SK-N-SH treated with all-trans-retinoic acid at 6 μM for 48 hours (cell line): Measurements from ENCODE around the gene CITED2.
A peak's percentile ranks its signal among the peaks of the same experiment; 100 is the strongest.

ENCODE experiments used
- ATAC-seq: fragments of 200-7000 bp; cut with Tn5 transposase; 3 replicates; pipeline ENCODE4 v1.9.1; 2020; ENCODE audit warnings: mild to moderate bottlenecking, moderate library complexity
- ARNTL ChIP-seq: fragments of 450-650 bp; formaldehyde crosslinking; IDR thresholded peaks from 2 replicates; pipeline ENCODE4 v1.5.0; 2020; ENCODE audit warnings: low read depth, mild to moderate bottlenecking, moderate library complexity, borderline replicate concordance
- BACH2 ChIP-seq: fragments of 250-450 bp; sonication (Bioruptor Pico); IDR thresholded peaks from 2 replicates; pipeline ENCODE4 v1.9.0; 2021; ENCODE audit warnings: mild to moderate bottlenecking, borderline replicate concordance
- ESRRG ChIP-seq: fragments of 250-450 bp; sonication (Bioruptor Pico); IDR thresholded peaks from 2 replicates; pipeline ENCODE4 v1.6.1; 2021; ENCODE audit warnings: mild to moderate bottlenecking
- GLIS3 ChIP-seq: fragments of 250-450 bp; sonication (Bioruptor Pico); IDR thresholded peaks from 2 replicates; pipeline ENCODE4 v1.5.0; 2020; ENCODE audit warnings: mild to moderate bottlenecking, moderate library complexity
- ISL1 ChIP-seq: fragments of 250-450 bp; sonication (Bioruptor Pico); IDR thresholded peaks from 2 replicates; pipeline ENCODE4 v2.1.2; 2022; ENCODE audit warnings: mild to moderate bottlenecking, moderate library complexity
- OSR1 ChIP-seq: fragments of 250-450 bp; sonication (Bioruptor Pico); IDR thresholded peaks from 2 replicates; pipeline ENCODE4 v1.8.0; 2022; ENCODE audit warnings: moderate library complexity, mild to moderate bottlenecking, inconsistent platforms
- PPARA ChIP-seq: fragments of 250-450 bp; sonication (Bioruptor Pico); IDR thresholded peaks from 2 replicates; pipeline ENCODE4 v1.5.0; 2020; ENCODE audit warnings: mild to moderate bottlenecking, borderline replicate concordance
- RARB ChIP-seq: fragments of 250-450 bp; sonication (Bioruptor Pico); IDR thresholded peaks from 2 replicates; pipeline ENCODE4 v1.8.0; 2021; ENCODE audit warnings: mild to moderate bottlenecking, moderate library complexity
- SNAI2 ChIP-seq: fragments of 250-450 bp; sonication (Bioruptor Pico); IDR thresholded peaks from 2 replicates; pipeline ENCODE4 v1.5.0; 2020; ENCODE audit warnings: mild to moderate bottlenecking, moderate library complexity
- TCF4 ChIP-seq: fragments of 250-450 bp; sonication (Bioruptor Pico); IDR thresholded peaks from 2 replicates; pipeline ENCODE4 v1.8.0; 2021; ENCODE audit warnings: mild to moderate bottlenecking, moderate library complexity, borderline replicate concordance
- TOX ChIP-seq: fragments of 250-450 bp; sonication (Bioruptor Pico); IDR thresholded peaks from 2 replicates; pipeline ENCODE4 v1.8.0; 2021; ENCODE audit warnings: mild to moderate bottlenecking, moderate library complexity, borderline replicate concordance
- ZC3H10 ChIP-seq: fragments of 250-450 bp; sonication (Bioruptor Pico); IDR thresholded peaks from 2 replicates; pipeline ENCODE4 v1.5.1; 2021; ENCODE audit warnings: mild to moderate bottlenecking, moderate library complexity
- ZFP3 ChIP-seq: fragments of 250-450 bp; sonication (Bioruptor Pico); IDR thresholded peaks from 2 replicates; pipeline ENCODE4 v1.5.0; 2020; ENCODE audit warnings: mild to moderate bottlenecking, moderate library complexity
- ZFP30 ChIP-seq: fragments of 450-650 bp; formaldehyde crosslinking; IDR thresholded peaks from 2 replicates; pipeline ENCODE4 v1.5.0; 2022; ENCODE audit warnings: mild to moderate bottlenecking, moderate library complexity
- ZNF565 ChIP-seq: fragments of 450-650 bp; formaldehyde crosslinking; conservative IDR thresholded peaks from 2 replicates; pipeline ENCODE4 v1.5.0; 2020; ENCODE audit warnings: low read depth, mild to moderate bottlenecking, moderate library complexity
- ZNF70 ChIP-seq: fragments of 450-650 bp; formaldehyde crosslinking; IDR thresholded peaks from 2 replicates; pipeline ENCODE4 v1.5.0; 2020; ENCODE audit warnings: mild to moderate bottlenecking, moderate library complexity
- ZNF8 ChIP-seq: fragments of 450-650 bp; formaldehyde crosslinking; IDR thresholded peaks from 2 replicates; pipeline ENCODE4 v1.5.0; 2020; ENCODE audit warnings: mild to moderate bottlenecking, moderate library complexity
- TF ChIP-seq, protein P1 (sequence below): fragments of 250-450 bp; sonication (Bioruptor Pico); IDR thresholded peaks from 2 replicates; pipeline ENCODE4 v1.5.1; 2020; ENCODE audit warnings: low read depth, mild to moderate bottlenecking, moderate library complexity
- TF ChIP-seq, protein P2 (sequence below): fragments of 250-450 bp; sonication (Bioruptor Pico); IDR thresholded peaks from 2 replicates; pipeline ENCODE4 v1.8.0; 2021; ENCODE audit warnings: low read depth, mild to moderate bottlenecking, moderate library complexity, borderline replicate concordance
- TF ChIP-seq, protein P3 (sequence below): fragments of 250-450 bp; sonication (Bioruptor Pico); IDR thresholded peaks from 2 replicates; pipeline ENCODE4 v1.5.0; 2020; ENCODE audit warnings: mild to moderate bottlenecking, moderate library complexity
- TF ChIP-seq, protein P4 (sequence below): fragments of 250-450 bp; sonication (Bioruptor Pico); IDR thresholded peaks from 2 replicates; pipeline ENCODE4 v1.8.0; 2020; ENCODE audit warnings: mild to moderate bottlenecking, moderate library complexity, borderline replicate concordance
- TF ChIP-seq, protein P5 (sequence below): fragments of 250-450 bp; sonication (Bioruptor Pico); IDR thresholded peaks from 2 replicates; pipeline ENCODE4 v1.5.1; 2021; ENCODE audit warnings: mild to moderate bottlenecking, moderate library complexity

CITED2 gene, protein sequence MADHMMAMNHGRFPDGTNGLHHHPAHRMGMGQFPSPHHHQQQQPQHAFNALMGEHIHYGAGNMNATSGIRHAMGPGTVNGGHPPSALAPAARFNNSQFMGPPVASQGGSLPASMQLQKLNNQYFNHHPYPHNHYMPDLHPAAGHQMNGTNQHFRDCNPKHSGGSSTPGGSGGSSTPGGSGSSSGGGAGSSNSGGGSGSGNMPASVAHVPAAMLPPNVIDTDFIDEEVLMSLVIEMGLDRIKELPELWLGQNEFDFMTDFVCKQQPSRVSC

DNA sequence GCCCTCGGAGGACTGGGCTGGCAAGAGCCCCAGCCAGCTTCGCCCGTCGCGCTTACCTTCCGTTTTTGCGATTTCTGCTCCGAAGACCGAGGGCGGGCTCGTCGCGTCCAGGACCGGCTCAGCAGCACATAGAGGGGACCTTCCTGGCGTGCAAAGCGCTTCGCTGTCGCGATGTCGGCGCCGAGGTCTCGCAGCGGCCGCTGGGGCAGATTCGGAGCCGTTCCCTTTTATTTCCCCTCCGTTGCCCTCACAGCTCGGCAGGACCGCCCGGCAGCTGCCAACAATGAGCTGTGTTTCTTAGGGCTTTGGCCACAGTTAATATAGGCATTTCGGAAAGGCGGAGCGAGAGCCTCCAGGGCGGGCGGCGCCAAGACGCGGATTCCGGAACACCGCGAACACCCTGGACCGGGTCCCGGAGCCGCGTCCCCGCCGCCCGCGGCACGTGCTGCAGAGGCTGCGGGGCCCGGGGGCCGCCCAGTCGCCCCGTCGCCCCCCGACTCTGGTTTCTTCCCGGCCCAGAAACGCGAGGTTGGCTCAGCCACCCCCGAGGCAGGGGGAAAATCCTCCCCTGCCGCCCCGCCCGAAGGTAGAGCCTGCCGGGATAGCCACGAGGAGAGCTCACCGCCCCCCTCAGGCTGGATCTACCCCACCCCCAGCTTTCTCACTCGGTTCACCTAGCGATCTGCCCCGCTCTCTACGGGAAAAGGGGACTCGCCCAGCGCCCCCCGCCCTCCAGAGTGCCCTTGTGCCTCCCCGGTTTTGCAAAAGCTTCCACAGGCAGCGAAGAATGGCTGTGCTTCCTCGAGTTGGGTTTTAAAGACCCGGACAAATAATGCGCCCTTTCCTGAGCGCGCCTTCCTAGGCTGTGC, at the start of gene CITED2:
Gene CITED2 (minus strand): TSS at position 292 of the 869 bp plus-strand sequence. CDS start 704 bp downstream, outside the sequence.
- ATAC-seq = peak; percentile 68
- peak; percentile 33; the same call in 1 of the 2 replicates for TF ChIP-seq TOX
- TF ChIP-seq OSR1 (CRISPR knock-in tag) = no peak

DNA sequence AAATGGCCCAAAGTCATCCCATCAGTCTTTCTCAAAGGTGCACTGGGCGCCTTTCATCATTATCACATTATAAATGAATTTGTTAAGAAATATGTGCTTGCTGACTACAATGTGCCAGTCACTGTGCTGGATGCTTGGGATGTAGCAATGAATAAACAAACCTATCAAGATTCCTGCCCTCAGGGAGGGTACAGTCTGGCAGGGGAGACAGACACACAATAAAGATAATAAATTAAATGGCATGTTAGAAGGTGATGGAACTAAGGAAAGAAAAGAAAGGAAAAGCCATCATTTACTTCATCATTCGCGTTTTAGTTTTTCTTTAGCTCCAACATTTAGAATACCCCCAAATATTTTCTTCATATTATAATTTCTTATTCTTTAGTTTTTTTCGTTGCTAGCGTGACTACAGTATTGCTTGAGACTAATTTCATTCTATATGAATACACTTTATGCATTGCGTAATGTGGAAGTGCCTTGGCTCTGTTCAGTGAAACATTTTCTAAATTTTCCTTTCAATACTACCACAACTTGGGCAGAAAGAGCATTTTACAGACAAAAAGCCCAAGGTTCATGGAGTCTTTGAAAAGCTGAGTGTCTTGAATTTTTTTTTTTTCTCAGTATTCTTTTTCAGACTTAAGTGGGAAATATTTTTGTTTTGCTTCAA, 48.7 kb upstream of the CITED2 start:
- TF ChIP-seq, protein P1, sequence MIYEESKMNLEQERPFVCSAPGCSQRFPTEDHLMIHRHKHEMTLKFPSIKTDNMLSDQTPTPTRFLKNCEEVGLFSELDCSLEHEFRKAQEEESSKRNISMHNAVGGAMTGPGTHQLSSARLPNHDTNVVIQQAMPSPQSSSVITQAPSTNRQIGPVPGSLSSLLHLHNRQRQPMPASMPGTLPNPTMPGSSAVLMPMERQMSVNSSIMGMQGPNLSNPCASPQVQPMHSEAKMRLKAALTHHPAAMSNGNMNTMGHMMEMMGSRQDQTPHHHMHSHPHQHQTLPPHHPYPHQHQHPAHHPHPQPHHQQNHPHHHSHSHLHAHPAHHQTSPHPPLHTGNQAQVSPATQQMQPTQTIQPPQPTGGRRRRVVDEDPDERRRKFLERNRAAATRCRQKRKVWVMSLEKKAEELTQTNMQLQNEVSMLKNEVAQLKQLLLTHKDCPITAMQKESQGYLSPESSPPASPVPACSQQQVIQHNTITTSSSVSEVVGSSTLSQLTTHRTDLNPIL (CRISPR knock-in tag) = no peak
- TF ChIP-seq ARNTL (CRISPR knock-in tag) = no peak
- TF ChIP-seq OSR1 (CRISPR knock-in tag) = no peak
- no peak for TF ChIP-seq ZNF8
- TF ChIP-seq TOX = no peak
- no peak for ATAC-seq

DNA sequence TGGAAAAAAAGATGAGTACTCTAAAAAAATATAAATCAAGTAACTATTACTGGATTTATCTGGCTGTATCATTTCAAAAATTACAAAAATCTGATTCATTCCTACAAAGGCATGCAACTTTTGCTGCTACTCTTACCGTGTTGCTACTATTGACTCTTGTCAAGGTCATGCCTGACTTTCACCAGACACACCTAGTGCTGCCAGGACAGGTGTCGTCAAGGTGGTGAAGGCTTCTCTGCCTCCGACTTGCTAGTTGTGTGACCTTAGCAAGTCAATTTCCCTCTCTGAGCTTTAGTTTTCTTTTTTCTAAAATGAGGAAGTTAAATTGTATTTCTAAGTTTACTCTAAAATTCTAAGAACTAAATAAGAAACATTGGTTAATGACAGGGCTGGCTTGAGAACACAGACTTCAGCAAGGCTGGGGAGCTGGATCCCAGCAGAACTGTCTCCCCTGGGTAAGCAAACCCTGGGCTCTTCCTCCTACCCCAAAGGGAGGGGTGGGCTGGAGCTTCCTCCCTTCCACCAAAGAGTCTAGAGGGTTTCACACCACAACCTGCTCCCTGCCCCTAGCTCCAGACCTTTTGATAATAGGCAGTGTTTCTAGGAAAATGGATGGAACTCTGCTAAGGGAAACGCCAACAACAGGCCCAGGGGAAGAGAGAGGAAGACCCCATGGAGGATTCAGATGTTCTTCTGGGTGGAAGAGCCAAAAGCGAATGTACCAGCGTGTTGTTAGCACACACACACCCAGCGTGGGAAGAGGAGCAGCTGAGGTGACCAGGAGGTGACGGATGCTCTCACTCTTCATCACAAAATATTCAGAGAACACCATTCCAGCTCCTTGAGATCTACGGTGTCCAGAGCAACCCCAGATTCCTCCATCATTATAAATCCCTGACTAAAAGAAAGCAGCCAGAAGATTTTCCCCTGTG, 47.9 kb upstream of the CITED2 start:
- ATAC-seq = no peak

More for the DNA sequence above, 47.9 kb upstream of the CITED2 start:
- TF ChIP-seq GLIS3 (CRISPR knock-in tag) = no peak
- no peak for TF ChIP-seq ZNF70 (CRISPR knock-in tag)
- TF ChIP-seq, protein P2, sequence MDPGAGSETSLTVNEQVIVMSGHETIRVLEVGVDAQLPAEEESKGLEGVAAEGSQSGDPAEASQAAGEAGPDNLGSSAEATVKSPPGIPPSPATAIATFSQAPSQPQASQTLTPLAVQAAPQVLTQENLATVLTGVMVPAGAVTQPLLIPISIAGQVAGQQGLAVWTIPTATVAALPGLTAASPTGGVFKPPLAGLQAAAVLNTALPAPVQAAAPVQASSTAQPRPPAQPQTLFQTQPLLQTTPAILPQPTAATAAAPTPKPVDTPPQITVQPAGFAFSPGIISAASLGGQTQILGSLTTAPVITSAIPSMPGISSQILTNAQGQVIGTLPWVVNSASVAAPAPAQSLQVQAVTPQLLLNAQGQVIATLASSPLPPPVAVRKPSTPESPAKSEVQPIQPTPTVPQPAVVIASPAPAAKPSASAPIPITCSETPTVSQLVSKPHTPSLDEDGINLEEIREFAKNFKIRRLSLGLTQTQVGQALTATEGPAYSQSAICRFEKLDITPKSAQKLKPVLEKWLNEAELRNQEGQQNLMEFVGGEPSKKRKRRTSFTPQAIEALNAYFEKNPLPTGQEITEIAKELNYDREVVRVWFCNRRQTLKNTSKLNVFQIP (CRISPR knock-in tag) = no peak
- TF ChIP-seq, protein P3, sequence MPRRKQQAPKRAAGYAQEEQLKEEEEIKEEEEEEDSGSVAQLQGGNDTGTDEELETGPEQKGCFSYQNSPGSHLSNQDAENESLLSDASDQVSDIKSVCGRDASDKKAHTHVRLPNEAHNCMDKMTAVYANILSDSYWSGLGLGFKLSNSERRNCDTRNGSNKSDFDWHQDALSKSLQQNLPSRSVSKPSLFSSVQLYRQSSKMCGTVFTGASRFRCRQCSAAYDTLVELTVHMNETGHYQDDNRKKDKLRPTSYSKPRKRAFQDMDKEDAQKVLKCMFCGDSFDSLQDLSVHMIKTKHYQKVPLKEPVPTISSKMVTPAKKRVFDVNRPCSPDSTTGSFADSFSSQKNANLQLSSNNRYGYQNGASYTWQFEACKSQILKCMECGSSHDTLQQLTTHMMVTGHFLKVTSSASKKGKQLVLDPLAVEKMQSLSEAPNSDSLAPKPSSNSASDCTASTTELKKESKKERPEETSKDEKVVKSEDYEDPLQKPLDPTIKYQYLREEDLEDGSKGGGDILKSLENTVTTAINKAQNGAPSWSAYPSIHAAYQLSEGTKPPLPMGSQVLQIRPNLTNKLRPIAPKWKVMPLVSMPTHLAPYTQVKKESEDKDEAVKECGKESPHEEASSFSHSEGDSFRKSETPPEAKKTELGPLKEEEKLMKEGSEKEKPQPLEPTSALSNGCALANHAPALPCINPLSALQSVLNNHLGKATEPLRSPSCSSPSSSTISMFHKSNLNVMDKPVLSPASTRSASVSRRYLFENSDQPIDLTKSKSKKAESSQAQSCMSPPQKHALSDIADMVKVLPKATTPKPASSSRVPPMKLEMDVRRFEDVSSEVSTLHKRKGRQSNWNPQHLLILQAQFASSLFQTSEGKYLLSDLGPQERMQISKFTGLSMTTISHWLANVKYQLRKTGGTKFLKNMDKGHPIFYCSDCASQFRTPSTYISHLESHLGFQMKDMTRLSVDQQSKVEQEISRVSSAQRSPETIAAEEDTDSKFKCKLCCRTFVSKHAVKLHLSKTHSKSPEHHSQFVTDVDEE = no peak
- no peak for TF ChIP-seq ZFP3 (CRISPR knock-in tag)
- no peak for TF ChIP-seq ISL1 (CRISPR knock-in tag)
- no peak for TF ChIP-seq SNAI2 (CRISPR knock-in tag)
- TF ChIP-seq RARB (CRISPR knock-in tag) = no peak
- TF ChIP-seq TCF4 (CRISPR knock-in tag) = no peak
- TF ChIP-seq, protein P4, sequence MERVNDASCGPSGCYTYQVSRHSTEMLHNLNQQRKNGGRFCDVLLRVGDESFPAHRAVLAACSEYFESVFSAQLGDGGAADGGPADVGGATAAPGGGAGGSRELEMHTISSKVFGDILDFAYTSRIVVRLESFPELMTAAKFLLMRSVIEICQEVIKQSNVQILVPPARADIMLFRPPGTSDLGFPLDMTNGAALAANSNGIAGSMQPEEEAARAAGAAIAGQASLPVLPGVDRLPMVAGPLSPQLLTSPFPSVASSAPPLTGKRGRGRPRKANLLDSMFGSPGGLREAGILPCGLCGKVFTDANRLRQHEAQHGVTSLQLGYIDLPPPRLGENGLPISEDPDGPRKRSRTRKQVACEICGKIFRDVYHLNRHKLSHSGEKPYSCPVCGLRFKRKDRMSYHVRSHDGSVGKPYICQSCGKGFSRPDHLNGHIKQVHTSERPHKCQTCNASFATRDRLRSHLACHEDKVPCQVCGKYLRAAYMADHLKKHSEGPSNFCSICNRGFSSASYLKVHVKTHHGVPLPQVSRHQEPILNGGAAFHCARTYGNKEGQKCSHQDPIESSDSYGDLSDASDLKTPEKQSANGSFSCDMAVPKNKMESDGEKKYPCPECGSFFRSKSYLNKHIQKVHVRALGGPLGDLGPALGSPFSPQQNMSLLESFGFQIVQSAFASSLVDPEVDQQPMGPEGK (CRISPR knock-in tag) = no peak
- no peak for TF ChIP-seq ZFP30 (CRISPR knock-in tag)
- TF ChIP-seq ARNTL (CRISPR knock-in tag) = no peak
- TF ChIP-seq ZNF565 (CRISPR knock-in tag) = no peak
- no peak for TF ChIP-seq PPARA
- no peak for TF ChIP-seq ESRRG (CRISPR knock-in tag)
- no peak for TF ChIP-seq ZNF8
- TF ChIP-seq, protein P5, sequence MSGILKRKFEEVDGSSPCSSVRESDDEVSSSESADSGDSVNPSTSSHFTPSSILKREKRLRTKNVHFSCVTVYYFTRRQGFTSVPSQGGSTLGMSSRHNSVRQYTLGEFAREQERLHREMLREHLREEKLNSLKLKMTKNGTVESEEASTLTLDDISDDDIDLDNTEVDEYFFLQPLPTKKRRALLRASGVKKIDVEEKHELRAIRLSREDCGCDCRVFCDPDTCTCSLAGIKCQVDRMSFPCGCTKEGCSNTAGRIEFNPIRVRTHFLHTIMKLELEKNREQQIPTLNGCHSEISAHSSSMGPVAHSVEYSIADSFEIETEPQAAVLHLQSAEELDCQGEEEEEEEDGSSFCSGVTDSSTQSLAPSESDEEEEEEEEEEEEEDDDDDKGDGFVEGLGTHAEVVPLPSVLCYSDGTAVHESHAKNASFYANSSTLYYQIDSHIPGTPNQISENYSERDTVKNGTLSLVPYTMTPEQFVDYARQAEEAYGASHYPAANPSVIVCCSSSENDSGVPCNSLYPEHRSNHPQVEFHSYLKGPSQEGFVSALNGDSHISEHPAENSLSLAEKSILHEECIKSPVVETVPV (CRISPR knock-in tag) = no peak
- TF ChIP-seq BACH2 (CRISPR knock-in tag) = no peak
- TF ChIP-seq ZC3H10 (CRISPR knock-in tag) = no peak
